C4-2B (cell line): ENCODE results near the gene CYLD.

Source experiments
- CTCF ChIP-seq: fragments of 450-650 bp; conservative IDR thresholded peaks from 2 replicates; pipeline ENCODE4 v1.5.1; 2017; ENCODE audit warnings: mild to moderate bottlenecking
- ZFX ChIP-seq: fragments of 450-650 bp; IDR thresholded peaks from 2 replicates; pipeline ENCODE4 v1.6.1; 2017

- TF ChIP-seq CTCF (no peak), ZFX (no peak)
These were observed 67.7 kb downstream of the CYLD start for GRCh38 chr16:50809561-50809960.
